GM12801 (cell line): ENCODE data around the gene OBI1.

Source experiments
- TF ChIP-seq, protein P1 (sequence below): IDR thresholded peaks from one replicate; pipeline ENCODE4 v1.5.1; 2011; ENCODE audit warnings: control low read depth; ENCODE audit not compliant: insufficient read length; ENCODE audit errors: extremely low read depth

Gene OBI1, protein sequence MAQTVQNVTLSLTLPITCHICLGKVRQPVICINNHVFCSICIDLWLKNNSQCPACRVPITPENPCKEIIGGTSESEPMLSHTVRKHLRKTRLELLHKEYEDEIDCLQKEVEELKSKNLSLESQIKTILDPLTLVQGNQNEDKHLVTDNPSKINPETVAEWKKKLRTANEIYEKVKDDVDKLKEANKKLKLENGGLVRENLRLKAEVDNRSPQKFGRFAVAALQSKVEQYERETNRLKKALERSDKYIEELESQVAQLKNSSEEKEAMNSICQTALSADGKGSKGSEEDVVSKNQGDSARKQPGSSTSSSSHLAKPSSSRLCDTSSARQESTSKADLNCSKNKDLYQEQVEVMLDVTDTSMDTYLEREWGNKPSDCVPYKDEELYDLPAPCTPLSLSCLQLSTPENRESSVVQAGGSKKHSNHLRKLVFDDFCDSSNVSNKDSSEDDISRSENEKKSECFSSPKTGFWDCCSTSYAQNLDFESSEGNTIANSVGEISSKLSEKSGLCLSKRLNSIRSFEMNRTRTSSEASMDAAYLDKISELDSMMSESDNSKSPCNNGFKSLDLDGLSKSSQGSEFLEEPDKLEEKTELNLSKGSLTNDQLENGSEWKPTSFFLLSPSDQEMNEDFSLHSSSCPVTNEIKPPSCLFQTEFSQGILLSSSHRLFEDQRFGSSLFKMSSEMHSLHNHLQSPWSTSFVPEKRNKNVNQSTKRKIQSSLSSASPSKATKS

DNA sequence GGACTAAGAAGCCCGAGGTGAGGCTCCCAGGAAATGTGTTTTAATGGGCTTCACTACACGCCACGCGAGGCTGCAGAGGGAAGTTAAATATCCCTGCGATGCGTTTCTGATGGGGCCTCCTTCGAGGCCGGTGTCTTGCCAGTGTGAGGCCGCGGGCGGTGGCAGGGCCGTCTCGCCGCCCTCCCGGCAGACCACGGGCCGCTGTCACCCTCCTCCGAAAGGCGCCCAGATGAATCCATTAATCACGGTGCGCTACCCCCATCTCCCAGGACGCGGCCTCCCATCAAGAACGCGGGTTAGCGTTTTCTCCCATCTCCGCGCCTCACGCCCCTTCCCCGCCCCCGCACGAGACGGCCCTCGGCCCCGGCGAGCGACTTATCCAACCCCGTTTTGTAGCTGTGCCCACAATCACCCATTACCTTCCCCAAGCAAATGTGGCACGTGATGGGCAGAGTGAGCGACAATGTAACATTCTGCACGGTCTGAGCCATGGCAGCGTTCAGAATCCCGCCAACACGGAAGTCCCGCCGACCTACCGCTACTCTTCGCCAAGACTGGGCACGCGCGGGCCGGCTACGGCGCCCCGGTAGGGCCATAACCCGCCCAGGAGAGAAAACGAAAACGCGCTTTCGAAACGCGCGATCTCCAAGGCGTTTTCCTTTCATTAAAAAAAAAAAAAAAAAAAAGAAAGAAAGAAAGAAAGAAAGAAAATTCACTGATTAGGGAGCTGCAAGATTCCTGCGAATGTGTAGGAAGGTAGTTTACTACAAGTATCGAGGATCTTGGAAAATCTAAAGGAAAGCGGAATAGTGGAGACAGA is at the start of gene OBI1:
OBI1 (minus strand) TSS at position 526 of the 820 bp plus-strand sequence; CDS start at position 491, 35 bp downstream.
- TF ChIP-seq, protein P1, sequence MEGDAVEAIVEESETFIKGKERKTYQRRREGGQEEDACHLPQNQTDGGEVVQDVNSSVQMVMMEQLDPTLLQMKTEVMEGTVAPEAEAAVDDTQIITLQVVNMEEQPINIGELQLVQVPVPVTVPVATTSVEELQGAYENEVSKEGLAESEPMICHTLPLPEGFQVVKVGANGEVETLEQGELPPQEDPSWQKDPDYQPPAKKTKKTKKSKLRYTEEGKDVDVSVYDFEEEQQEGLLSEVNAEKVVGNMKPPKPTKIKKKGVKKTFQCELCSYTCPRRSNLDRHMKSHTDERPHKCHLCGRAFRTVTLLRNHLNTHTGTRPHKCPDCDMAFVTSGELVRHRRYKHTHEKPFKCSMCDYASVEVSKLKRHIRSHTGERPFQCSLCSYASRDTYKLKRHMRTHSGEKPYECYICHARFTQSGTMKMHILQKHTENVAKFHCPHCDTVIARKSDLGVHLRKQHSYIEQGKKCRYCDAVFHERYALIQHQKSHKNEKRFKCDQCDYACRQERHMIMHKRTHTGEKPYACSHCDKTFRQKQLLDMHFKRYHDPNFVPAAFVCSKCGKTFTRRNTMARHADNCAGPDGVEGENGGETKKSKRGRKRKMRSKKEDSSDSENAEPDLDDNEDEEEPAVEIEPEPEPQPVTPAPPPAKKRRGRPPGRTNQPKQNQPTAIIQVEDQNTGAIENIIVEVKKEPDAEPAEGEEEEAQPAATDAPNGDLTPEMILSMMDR = no peak

DNA sequence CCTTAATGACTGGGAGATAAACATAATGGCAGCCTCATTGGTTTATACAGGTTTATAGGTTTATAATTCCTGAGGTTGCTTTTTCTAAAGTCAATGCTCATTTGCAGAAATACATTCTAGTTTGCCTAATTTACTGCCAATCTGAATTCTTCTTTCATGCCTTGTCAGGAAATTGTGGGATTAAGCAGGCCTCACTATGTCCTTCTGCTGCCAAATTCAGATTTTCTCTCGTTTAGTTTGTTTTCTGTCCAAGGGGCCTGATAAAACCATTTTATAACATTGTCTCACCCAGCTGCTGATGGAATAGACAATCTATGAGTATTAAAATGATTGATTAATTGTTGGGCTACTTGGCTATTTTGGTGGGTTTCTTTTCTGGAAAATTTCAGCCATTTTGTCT is 42.4 kb upstream of the OBI1 start:
- TF ChIP-seq, protein P1 = no peak

DNA sequence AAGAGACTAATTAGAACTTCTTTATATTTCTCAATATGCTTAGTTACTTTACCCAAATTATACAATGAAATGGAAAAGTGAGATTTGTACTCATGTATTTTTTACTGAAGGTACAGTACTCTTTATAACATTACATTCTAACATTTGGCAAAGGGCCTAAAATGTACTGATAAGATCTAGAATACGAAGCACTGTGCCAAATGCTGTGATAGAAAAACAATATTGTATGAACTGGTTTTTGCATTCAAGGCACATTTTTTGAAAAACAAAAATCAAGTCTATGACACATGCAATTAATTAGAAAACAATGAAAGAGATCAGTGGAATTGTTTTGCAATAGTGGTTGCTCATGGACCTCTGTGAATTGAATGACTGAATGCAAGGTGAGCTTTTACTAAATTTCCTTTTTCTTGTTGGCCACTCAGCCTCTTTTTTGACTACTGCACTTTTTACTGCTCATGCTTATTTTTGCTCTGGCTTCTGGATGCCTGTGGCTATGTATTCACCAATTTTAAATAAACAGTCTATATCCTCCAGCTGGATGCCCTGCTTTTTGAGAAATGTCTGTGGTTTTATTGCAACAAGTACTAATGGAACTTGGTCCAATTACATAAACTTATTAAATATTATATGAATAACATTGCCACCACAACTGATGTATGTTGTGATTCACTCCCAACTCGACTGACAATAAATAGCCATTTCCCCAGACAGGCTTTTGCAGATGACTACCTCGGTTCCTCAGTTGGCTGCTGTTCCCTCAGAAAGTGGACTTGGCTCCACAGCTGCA is 41.4 kb upstream of the OBI1 start:
- TF ChIP-seq, protein P1 = no peak

DNA sequence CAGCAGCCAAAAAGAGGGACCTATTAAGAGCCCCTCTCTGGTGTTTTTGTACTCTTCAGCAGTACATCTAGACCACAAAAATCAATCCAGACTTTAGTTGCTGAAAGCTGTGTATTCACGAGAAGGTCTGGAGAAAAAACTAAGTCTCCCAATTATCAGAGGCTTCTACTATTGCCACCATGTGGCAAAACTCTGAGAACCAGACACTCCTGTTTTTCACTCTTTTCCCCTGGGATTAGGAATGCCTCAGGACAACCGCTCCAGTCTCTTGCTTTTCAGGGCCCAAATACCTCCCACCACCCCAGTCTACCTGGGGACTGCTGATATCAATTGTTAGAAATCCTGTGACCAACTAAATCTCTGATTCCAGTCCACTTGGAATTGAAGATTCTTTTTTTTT is 30.1 kb upstream of the OBI1 start:
- TF ChIP-seq, protein P1 = no peak

DNA sequence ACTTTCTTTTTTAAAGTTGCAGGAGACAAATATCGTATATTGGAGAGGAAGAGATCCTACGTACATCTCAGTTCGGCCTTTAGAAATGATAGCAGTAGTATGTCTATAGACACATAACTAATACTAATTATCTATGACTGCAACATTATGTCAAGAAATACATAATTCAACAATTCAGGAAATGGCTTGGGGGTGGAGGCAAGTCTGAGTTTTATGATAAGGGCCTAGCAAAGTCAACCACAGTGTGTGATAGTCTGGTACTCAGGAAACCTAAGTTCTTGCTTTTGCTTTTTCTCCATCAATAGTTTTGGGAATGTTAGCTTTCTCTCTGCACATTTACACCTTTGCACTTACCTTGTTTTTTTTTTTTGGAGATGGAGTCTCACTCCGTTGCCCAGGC is 27.5 kb upstream of the OBI1 start:
- TF ChIP-seq, protein P1 = no peak

DNA sequence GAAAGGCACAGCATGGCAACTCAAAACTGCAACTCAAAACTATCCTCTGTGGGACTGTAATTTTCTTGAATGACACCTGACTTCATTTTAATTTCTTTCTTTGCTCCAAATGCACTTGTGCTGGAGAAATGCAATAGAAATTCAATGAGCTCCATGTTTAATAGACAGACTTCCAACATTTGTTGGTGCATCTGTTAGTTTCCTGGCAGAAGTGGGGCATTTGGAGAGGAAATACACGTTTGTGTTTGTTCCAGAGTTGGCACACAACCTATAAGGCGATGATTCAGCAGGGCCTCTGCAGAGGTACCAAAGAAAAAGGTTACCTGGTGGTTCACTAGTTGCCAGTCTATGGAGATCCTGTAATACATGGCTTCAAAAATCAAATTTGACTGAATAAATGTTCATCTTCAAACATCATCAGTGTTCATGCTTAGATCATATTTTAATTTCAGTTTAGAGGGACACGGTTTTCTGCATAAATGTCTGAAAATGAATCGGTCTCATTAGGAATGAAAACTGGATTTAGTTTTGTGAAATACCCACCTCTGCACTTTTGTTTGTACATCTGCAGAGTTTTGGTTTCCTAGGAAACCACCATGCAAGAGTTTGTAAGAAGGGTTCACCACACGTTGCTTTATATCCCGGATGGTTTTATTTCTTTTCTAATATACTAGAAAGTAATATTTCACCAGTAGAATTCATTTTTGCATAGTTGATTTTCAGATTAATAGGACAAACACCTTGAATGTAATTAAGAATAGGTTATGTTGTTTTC is 21.8 kb upstream of the OBI1 start:
- TF ChIP-seq, protein P1 = no peak
